ENCODE measurements around the gene HNRNPH1.

Gene HNRNPH1

GRCh38 chr5:179614745-179615144 lies 8.7 kb downstream of the HNRNPH1 start:
- FAIRE-seq, result no peak
- TF ChIP-seq TAF1 (IDR thresholded peaks at IDR 0.05; ENCODE audit: borderline replicate concordance, low read depth, low read length) (no peak), POLR2A (IDR thresholded peaks at IDR 0.05; ENCODE audit: low read depth, low read length) (peak; percentile 57; the same call in 1 of the 2 replicates), POLR2AphosphoS5 (IDR thresholded peaks at IDR 0.05; ENCODE audit: low read depth, low read length) (peak; percentile 53; the same call in 1 of the 2 replicates)
- no peak for DNase-seq (ENCODE audit: insufficient read length)

- peak; percentile 50; the same call in 1 of the 2 replicates for TF ChIP-seq POLR2AphosphoS5 (IDR thresholded peaks at IDR 0.05; ENCODE audit: low read depth, low read length)
- no peak for TF ChIP-seq TAF1 (IDR thresholded peaks at IDR 0.05; ENCODE audit: borderline replicate concordance, low read depth, low read length)
- peak; percentile 48 for TF ChIP-seq POLR2A (IDR thresholded peaks at IDR 0.05; ENCODE audit: low read depth, low read length)
- DNase-seq (ENCODE audit: insufficient read length) (no peak), FAIRE-seq (no peak)
Observed at GRCh38 chr5:179613460-179614071, 9.9 kb downstream of the HNRNPH1 start.

GRCh38 chr5:179612577-179613459 lies 10.7 kb downstream of the HNRNPH1 start:
- no peak for FAIRE-seq
- TF ChIP-seq TAF1 (IDR thresholded peaks at IDR 0.05; ENCODE audit: borderline replicate concordance, low read depth, low read length) (no peak), POLR2AphosphoS5 (IDR thresholded peaks at IDR 0.05; ENCODE audit: low read depth, low read length) (peak; percentile 86), POLR2A (IDR thresholded peaks at IDR 0.05; ENCODE audit: low read depth, low read length) (peak; percentile 71; the same call in 1 of the 2 replicates)
- DNase-seq (ENCODE audit: insufficient read length), result no peak

- TF ChIP-seq TAF1 (IDR thresholded peaks at IDR 0.05; ENCODE audit: borderline replicate concordance, low read depth, low read length), result no peak
- TF ChIP-seq POLR2A (IDR thresholded peaks at IDR 0.05; ENCODE audit: low read depth, low read length), result no peak; the same call in none of the 2 replicates
- no peak for TF ChIP-seq POLR2AphosphoS5 (IDR thresholded peaks at IDR 0.05; ENCODE audit: low read depth, low read length)
- no peak for DNase-seq (ENCODE audit: insufficient read length)
- FAIRE-seq, result no peak
Observed at GRCh38 chr5:179610903-179611265, 12.6 kb downstream of the HNRNPH1 start.

DNA sequence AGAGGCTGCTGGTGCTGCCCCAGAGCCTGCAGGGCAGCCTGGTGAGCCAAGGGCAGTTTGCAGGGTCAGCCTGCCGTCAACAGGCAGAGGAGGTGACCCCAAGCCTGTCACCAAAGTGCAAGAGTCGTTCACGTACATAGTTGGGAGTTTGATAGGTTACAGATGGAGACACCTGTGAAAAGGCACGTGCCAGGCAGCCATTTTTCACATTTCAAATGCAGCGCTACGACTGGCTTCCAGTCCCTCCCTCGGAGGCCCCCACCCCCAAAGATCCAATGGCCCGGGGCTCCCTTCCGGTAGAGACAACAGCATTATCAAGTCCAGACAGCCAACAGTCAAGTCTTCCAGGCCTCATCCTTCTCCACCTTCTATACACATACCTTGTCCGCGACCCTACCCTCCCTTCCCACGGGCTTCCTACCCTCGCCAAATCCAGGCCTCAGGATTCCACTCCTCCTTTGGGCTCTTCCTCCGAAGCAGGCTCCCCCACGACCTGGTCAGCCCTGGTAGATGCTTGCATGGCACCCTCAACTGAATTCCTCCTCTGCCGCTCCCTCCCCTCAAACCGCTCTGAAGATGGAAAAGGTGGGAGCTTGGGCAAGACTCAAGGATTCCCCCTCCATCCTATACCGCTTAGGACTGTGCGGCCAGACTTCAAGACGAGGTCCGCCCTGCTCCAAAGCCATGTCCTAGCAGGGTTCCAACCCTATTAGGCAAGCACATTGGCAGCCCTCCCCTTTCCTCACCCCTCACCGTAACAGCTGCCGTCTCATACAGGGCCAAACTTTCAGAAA lies 13.2 kb downstream of the HNRNPH1 start:
- peak; percentile 60; the same call in 1 of the 2 replicates for TF ChIP-seq POLR2A (IDR thresholded peaks at IDR 0.05; ENCODE audit: low read depth, low read length)
- TF ChIP-seq TAF1 (IDR thresholded peaks at IDR 0.05; ENCODE audit: borderline replicate concordance, low read depth, low read length), result no peak
- peak; percentile 61; the same call in 1 of the 2 replicates for TF ChIP-seq POLR2AphosphoS5 (IDR thresholded peaks at IDR 0.05; ENCODE audit: low read depth, low read length)
- FAIRE-seq, result no peak
- DNase-seq (ENCODE audit: insufficient read length), result no peak

DNA sequence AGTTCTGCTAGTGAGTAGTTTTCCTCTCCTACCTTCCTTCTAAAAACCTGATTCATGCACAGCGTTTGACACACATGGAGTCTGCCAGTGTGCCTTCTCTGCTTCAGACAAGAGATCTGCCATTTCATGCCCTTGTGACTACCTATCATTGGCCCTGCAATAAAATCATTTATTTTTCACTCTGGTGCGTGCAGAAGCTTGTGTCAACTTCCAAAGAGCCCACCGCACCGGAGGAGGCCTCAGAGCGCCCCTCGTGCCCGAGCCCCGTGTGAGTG lies 13.7 kb downstream of the HNRNPH1 start:
- DNase-seq (ENCODE audit: insufficient read length) (no peak), FAIRE-seq (no peak)
- TF ChIP-seq TAF1 (IDR thresholded peaks at IDR 0.05; ENCODE audit: borderline replicate concordance, low read depth, low read length), result no peak
- no peak for TF ChIP-seq POLR2A (IDR thresholded peaks at IDR 0.05; ENCODE audit: low read depth, low read length)
- no peak for TF ChIP-seq POLR2AphosphoS5 (IDR thresholded peaks at IDR 0.05; ENCODE audit: low read depth, low read length)

DNA sequence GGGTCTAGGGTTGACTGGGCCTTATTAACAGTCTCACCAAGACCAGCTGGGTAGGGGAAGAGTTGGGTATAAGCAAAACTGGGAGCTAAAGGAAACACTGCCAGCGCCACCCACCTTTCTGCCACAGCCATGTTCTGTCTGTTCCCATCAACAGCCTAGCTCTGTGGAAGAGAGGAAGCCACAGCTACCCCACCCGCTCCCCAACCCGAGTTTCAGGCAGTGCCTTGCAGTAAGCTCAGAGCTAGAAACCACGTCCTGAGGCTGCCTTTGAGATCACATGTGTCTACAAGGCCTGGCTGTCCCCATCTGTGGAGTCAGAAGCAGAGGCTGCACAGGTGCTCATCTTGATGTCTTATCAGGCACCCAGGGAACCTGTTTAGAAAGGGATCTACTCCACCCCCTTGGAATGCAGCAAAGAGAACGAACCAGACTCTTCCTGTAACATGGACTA lies 15.3 kb downstream of the HNRNPH1 start:
- TF ChIP-seq POLR2AphosphoS5 (IDR thresholded peaks at IDR 0.05; ENCODE audit: low read depth, low read length) (peak; percentile 76), POLR2A (IDR thresholded peaks at IDR 0.05; ENCODE audit: low read depth, low read length) (no peak; the same call in 1 of the 2 replicates)
- DNase-seq (ENCODE audit: insufficient read length) (no peak), FAIRE-seq (no peak)

- DNase-seq (ENCODE audit: insufficient read length) (no peak), FAIRE-seq (no peak)
- TF ChIP-seq POLR2AphosphoS5 (IDR thresholded peaks at IDR 0.05; ENCODE audit: low read depth, low read length) (peak; percentile 41; the same call in 1 of the 2 replicates), POLR2A (IDR thresholded peaks at IDR 0.05; ENCODE audit: low read depth, low read length) (no peak; the same call in none of the 2 replicates), TAF1 (IDR thresholded peaks at IDR 0.05; ENCODE audit: borderline replicate concordance, low read depth, low read length) (no peak)
Observed at GRCh38 chr5:179607160-179607931, 16.1 kb downstream of the HNRNPH1 start.

DNA sequence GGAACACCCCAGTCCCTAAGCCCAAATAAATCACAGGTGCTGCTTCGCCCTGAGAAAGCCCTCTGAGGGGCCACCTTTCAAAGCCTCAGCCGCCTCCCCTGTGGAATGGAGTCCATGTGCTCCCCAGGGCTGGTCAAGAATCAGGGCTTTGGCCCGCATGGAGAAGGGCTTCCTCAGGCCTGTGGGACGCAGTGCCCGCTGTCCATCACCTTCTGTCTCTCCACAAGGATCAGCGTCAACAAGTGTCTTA lies 16.6 kb downstream of the HNRNPH1 start:
- DNase-seq (ENCODE audit: insufficient read length), result no peak
- TF ChIP-seq POLR2AphosphoS5 (IDR thresholded peaks at IDR 0.05; ENCODE audit: low read depth, low read length), result no peak
- no peak for TF ChIP-seq TAF1 (IDR thresholded peaks at IDR 0.05; ENCODE audit: borderline replicate concordance, low read depth, low read length)
- TF ChIP-seq POLR2A (IDR thresholded peaks at IDR 0.05; ENCODE audit: low read depth, low read length), result no peak

GRCh38 chr5:179606071-179606909 lies 17.2 kb downstream of the HNRNPH1 start:
- TF ChIP-seq POLR2A (IDR thresholded peaks at IDR 0.05; ENCODE audit: low read depth, low read length), result no peak; the same call in 1 of the 2 replicates
- TF ChIP-seq POLR2AphosphoS5 (IDR thresholded peaks at IDR 0.05; ENCODE audit: low read depth, low read length), result peak; percentile 47
- FAIRE-seq, result no peak
- no peak for DNase-seq (ENCODE audit: insufficient read length)

More for the DNA sequence above, 16.6 kb downstream of the HNRNPH1 start:
- no peak for FAIRE-seq
